ENCODE measurements around the gene SEL1L. TPM values are rescaled to one million over a fixed set of nuclear protein-coding genes. Genes with fewer than 3 reads are reported as not detected.

The SEL1L gene
- total and polyA plus RNA-seq, 2 donors (not counting 3 experiments of a cell fraction or from before 2014, with no cell fraction given) = 15.0 to 95.0 TPM

DNA sequence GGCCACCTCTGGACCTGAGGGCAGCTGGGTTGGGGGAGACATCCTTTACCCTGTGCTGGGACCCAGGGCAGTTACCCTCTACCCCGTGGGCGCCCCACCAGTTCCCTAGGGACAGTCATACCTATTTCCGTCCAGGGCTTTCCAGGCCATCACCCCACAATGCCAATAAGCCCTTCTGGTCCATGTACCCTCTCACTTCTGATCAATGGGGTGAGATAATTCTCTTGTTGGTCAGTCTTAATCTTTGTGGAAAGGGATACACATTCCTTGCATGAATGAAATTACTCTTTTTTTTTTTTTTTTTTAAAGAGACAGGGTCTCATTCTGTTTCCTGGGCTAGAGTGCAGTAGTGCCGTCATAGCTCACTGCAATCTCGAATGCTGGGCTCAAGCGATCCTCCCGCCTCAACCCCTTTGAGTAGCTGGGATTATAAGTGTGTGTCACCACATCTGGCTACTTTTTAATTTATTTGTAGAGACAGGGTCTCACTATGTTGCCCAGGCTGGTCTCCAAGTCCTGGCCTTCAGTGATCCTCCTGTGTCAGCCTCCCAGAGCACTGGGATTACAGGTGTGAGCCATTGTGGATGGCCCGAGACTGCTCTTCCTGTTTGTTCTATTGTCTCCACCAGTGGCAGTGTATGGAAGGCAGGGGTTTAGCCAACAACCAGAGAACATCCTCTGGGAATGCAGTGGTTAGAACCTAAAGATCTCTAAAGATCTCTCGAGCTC lies 87.2 kb downstream of the SEL1L start:
- H3K27ac ChIP-seq (ENCODE audit: insufficient read depth, low read depth, low read length) = no peak overlapping the region
- DNase-seq (ENCODE audit: low read depth, low spot score) = no peak
- H3K4me3 ChIP-seq (replicated peaks in 1 of 3; ENCODE audit: insufficient read depth in 1 of 3, low read depth in 1 of 3, low read length in 3 of 3) = no peak overlapping the region
- H3K27me3 ChIP-seq (ENCODE audit: control insufficient read depth in 2 of 2, insufficient read depth in 2 of 2, low read length in 2 of 2) = peaks cover 2 to 10% of the 10 kb centered on the region in 2 experiments
- intact Hi-C loops (cut with micrococcal nuclease) = no loop called here
- CTCF ChIA-PET = interaction anchor here (1.3 kb wide), 1 partner anchor 10 kb away, joined by 3 read pairs; no protein-coding TSS in a partner anchor
- no peak overlapping the region for H2AFZ ChIP-seq (ENCODE audit: low read depth, low read length)
- H3K9me3 ChIP-seq (replicated peaks; ENCODE audit: control insufficient read depth, insufficient read depth, low read length) = no peaks in the 10 kb centered on the region
- no peak overlapping the region for H3K9ac ChIP-seq (replicated peaks; ENCODE audit: extremely low read depth, insufficient read depth, low read length)
- no peak for FAIRE-seq
- no peaks in the 10 kb centered on the region for H3K4me1 ChIP-seq (ENCODE audit: control insufficient read depth, extremely low read depth, insufficient read depth, low read length)
- no peaks in the 10 kb centered on the region for H3K36me3 ChIP-seq (ENCODE audit: control insufficient read depth in 2 of 2, extremely low read depth in 1 of 2, insufficient read depth in 2 of 2, low read length in 2 of 2)
- BruUV-seq (replicated peaks) = no TSS peak
- H3K4me2 ChIP-seq (ENCODE audit: insufficient read depth, low read length) = no peak overlapping the region
- H3K79me2 ChIP-seq (ENCODE audit: control insufficient read depth, insufficient read depth, low read length) = no peaks in the 10 kb centered on the region
- dilution Hi-C loops (cut with MboI; ENCODE audit: extremely low pct_ligation_motif_present, low sequenced_read_pairs) = no loop called here
- TF ChIP-seq POLR2AphosphoS5 (IDR thresholded peaks at IDR 0.05; ENCODE audit: insufficient read depth, low read depth, low read length) (no peak), JUN (IDR thresholded peaks at IDR 0.05; ENCODE audit: borderline replicate concordance, insufficient read depth, insufficient read length, low read depth) (no peak), MYC (IDR thresholded peaks at IDR 0.05; ENCODE audit: low read depth, low read length) (no peak), FOS (IDR thresholded peaks at IDR 0.05; ENCODE audit: borderline replicate concordance, insufficient read depth, low read length) (no peak), EZH2 (IDR thresholded peaks at IDR 0.05; ENCODE audit: borderline replicate concordance, low read depth, low read length, severe bottlenecking) (no peak), POLR2A (IDR thresholded peaks at IDR 0.05; ENCODE audit: low read depth, low read length) (no peak)
- TF ChIP-seq, protein P1, sequence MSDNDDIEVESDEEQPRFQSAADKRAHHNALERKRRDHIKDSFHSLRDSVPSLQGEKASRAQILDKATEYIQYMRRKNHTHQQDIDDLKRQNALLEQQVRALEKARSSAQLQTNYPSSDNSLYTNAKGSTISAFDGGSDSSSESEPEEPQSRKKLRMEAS (IDR thresholded peaks at IDR 0.05; ENCODE audit: insufficient read depth, insufficient read length) = no peak
- no peaks in the 10 kb centered on the region for H3K9me1 ChIP-seq (replicated peaks; ENCODE audit: control insufficient read depth, extremely low read depth, insufficient read depth, low read length)
- no peaks in the 10 kb centered on the region for H4K20me1 ChIP-seq (replicated peaks; ENCODE audit: control insufficient read depth, extremely low read depth, insufficient read depth, low read length)
- POLR2A ChIA-PET = no interaction called here

DNA sequence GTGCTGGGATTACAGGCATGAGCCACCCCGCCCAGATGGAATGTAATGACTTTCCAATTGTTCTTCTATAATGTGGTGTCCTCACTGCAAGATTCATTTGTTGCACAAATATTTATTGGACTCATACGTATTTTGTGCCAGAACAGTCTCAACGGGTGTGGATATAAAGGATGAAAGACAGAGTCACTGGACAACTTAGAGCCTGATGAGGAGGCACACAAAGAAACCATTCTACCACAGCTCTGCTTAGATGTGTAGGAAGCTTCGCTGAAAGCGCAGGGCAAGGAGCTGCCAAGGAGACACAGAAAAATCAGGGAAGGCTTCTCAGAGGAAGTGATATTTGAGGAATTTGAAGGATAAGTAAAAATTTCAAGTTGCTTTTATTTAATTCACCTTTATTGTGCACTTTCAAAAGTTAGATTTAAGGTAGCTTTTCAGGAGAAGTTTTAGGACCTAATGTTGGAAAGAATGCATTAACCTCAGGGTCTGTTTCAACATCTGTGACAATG lies 92.0 kb downstream of the SEL1L start:
- Histone ChIP-seq H2AFZ (ENCODE audit: low read depth, low read length) (no peak overlapping the region), H3K9me1 (replicated peaks; ENCODE audit: control insufficient read depth, extremely low read depth, insufficient read depth, low read length) (no peaks in the 10 kb centered on the region), H3K9me3 (replicated peaks; ENCODE audit: control insufficient read depth, insufficient read depth, low read length) (no peaks in the 10 kb centered on the region), H3K4me2 (ENCODE audit: insufficient read depth, low read length) (no peak overlapping the region), H3K27me3 (ENCODE audit: control insufficient read depth in 2 of 2, insufficient read depth in 2 of 2, low read length in 2 of 2) (peaks cover 14% of the 10 kb centered on the region in 2 experiments), H3K36me3 (ENCODE audit: control insufficient read depth in 2 of 2, extremely low read depth in 1 of 2, insufficient read depth in 2 of 2, low read length in 2 of 2) (no peaks in the 10 kb centered on the region), H3K4me1 (ENCODE audit: control insufficient read depth, extremely low read depth, insufficient read depth, low read length) (peaks cover 1% of the 10 kb centered on the region), H3K27ac (ENCODE audit: insufficient read depth, low read depth, low read length) (no peak overlapping the region), H4K20me1 (replicated peaks; ENCODE audit: control insufficient read depth, extremely low read depth, insufficient read depth, low read length) (no peaks in the 10 kb centered on the region), H3K9ac (replicated peaks; ENCODE audit: extremely low read depth, insufficient read depth, low read length) (no peak overlapping the region), H3K79me2 (ENCODE audit: control insufficient read depth, insufficient read depth, low read length) (no peaks in the 10 kb centered on the region), H3K4me3 (replicated peaks in 1 of 3; ENCODE audit: insufficient read depth in 1 of 3, low read depth in 1 of 3, low read length in 3 of 3) (no peak overlapping the region)
- POLR2A ChIA-PET = no interaction called here
- FAIRE-seq (no peak), DNase-seq (ENCODE audit: low read depth, low spot score) (no peak)
- no peak for TF ChIP-seq FOS (IDR thresholded peaks at IDR 0.05; ENCODE audit: borderline replicate concordance, insufficient read depth, low read length)
- TF ChIP-seq, protein P1 (IDR thresholded peaks at IDR 0.05; ENCODE audit: insufficient read depth, insufficient read length) = no peak
- no peak for TF ChIP-seq JUN (IDR thresholded peaks at IDR 0.05; ENCODE audit: borderline replicate concordance, insufficient read depth, insufficient read length, low read depth)
- no peak for TF ChIP-seq POLR2AphosphoS5 (IDR thresholded peaks at IDR 0.05; ENCODE audit: insufficient read depth, low read depth, low read length)
- no peak for TF ChIP-seq POLR2A (IDR thresholded peaks at IDR 0.05; ENCODE audit: low read depth, low read length)
- no peak for TF ChIP-seq MYC (IDR thresholded peaks at IDR 0.05; ENCODE audit: low read depth, low read length)
- TF ChIP-seq, protein P2, sequence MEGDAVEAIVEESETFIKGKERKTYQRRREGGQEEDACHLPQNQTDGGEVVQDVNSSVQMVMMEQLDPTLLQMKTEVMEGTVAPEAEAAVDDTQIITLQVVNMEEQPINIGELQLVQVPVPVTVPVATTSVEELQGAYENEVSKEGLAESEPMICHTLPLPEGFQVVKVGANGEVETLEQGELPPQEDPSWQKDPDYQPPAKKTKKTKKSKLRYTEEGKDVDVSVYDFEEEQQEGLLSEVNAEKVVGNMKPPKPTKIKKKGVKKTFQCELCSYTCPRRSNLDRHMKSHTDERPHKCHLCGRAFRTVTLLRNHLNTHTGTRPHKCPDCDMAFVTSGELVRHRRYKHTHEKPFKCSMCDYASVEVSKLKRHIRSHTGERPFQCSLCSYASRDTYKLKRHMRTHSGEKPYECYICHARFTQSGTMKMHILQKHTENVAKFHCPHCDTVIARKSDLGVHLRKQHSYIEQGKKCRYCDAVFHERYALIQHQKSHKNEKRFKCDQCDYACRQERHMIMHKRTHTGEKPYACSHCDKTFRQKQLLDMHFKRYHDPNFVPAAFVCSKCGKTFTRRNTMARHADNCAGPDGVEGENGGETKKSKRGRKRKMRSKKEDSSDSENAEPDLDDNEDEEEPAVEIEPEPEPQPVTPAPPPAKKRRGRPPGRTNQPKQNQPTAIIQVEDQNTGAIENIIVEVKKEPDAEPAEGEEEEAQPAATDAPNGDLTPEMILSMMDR (IDR thresholded peaks at IDR 0.05; ENCODE audit: extremely low read depth in 1 of 2, insufficient read depth in 1 of 2, low read depth in 1 of 2, low read length in 2 of 2) = no peak
- TF ChIP-seq EZH2 (IDR thresholded peaks at IDR 0.05; ENCODE audit: borderline replicate concordance, low read depth, low read length, severe bottlenecking) = no peak
- intact Hi-C loops (cut with micrococcal nuclease) = no loop called here
- BruUV-seq (replicated peaks) = no TSS peak
- CTCF ChIA-PET = no interaction called here
- dilution Hi-C loops (cut with MboI; ENCODE audit: extremely low pct_ligation_motif_present, low sequenced_read_pairs) = no loop called here

Data from endothelial cell of umbilical vein (primary cell).